Forelimb muscle (tissue), 1 donor: ENCODE data around the gene DOCK6. TPM values are rescaled to one million over a fixed set of nuclear protein-coding genes. Genes with fewer than 3 reads are reported as not detected.

Experiments
- DNase-seq: peaks from one replicate; pipeline ENCODE4 v3.0.0-alpha.2; 2013; ENCODE audit warnings: low read depth
- polyA plus RNA-seq: library from polyadenylated mRNA; unstranded; fragments of 120-200 nt; gene quantifications from one replicate; pipeline ENCODE4 v1.2.1, GENCODE V29; 2013; ENCODE audit not compliant: insufficient read length

The DOCK6 gene
- polyA plus RNA-seq, 1 donor, result 34.5 TPM

- no peak for DNase-seq
Observed at GRCh38 chr19:11278670-11279069, 16.3 kb upstream of the DOCK6 start.

GRCh38 chr19:11274533-11275086 is 12.3 kb upstream of the DOCK6 start:
- DNase-seq, result no peak

GRCh38 chr19:11273989-11274388 is 11.7 kb upstream of the DOCK6 start:
- no peak for DNase-seq

GRCh38 chr19:11273296-11273695 is 11.0 kb upstream of the DOCK6 start:
- no peak for DNase-seq

- no peak for DNase-seq
Observed at GRCh38 chr19:11269408-11269807, 7.1 kb upstream of the DOCK6 start.

- no peak for DNase-seq
Observed at GRCh38 chr19:11268783-11269267, 6.5 kb upstream of the DOCK6 start.

GRCh38 chr19:11267316-11268085 is 5.2 kb upstream of the DOCK6 start:
- DNase-seq, result no peak

- no peak for DNase-seq
Observed at GRCh38 chr19:11265785-11266236, 3.5 kb upstream of the DOCK6 start.

- no peak for DNase-seq
Observed at GRCh38 chr19:11265177-11265784, 3.0 kb upstream of the DOCK6 start.

GRCh38 chr19:11264452-11265176 is 2.3 kb upstream of the DOCK6 start:
- DNase-seq, result no peak

GRCh38 chr19:11263726-11264125 is 1.4 kb upstream of the DOCK6 start:
- DNase-seq, result no peak

- DNase-seq, result no peak
Observed at GRCh38 chr19:11261431-11261970, 823 bp downstream of the DOCK6 start.

GRCh38 chr19:11260996-11261395 is 1.3 kb downstream of the DOCK6 start:
- DNase-seq, result no peak

GRCh38 chr19:11257846-11258380 is 4.4 kb downstream of the DOCK6 start:
- DNase-seq, result no peak

- peak; percentile 58 for DNase-seq
Observed at GRCh38 chr19:11256189-11256588, 6.1 kb downstream of the DOCK6 start.

- DNase-seq, result no peak
Observed at GRCh38 chr19:11254666-11255065, 7.7 kb downstream of the DOCK6 start.

GRCh38 chr19:11252665-11253355 is 9.5 kb downstream of the DOCK6 start:
- DNase-seq, result no peak

GRCh38 chr19:11251650-11252314 is 10.5 kb downstream of the DOCK6 start:
- no peak for DNase-seq

- no peak for DNase-seq
Observed at GRCh38 chr19:11251217-11251616, 11.1 kb downstream of the DOCK6 start.

- DNase-seq, result no peak
Observed at GRCh38 chr19:11248852-11249251, 13.5 kb downstream of the DOCK6 start.
